ENCODE data around the gene MYO6. TPM values are rescaled to one million over a fixed set of nuclear protein-coding genes. Genes with fewer than 3 reads are reported as not detected.

MYO6 gene
- total and polyA plus RNA-seq, 2 of the 8 experiments (the other 6 are each of a cell fraction or from before 2014, with no cell fraction given), result 8.3 to 21.9 TPM

- Histone ChIP-seq H3K79me1 (ENCODE audit: low read depth, low read length) (no peaks in the 10 kb centered on the region), H3K9me3 (ENCODE audit: insufficient read depth in 2 of 2, low read depth in 1 of 2, low read length in 1 of 2) (no peaks in the 10 kb centered on the region), H4K5ac (ENCODE audit: insufficient read length, low read depth, low read length) (no peak overlapping the region), H2AK5ac (ENCODE audit: low read depth, low read length) (no peak overlapping the region), H4K20me1 (replicated peaks in 1 of 2; ENCODE audit: control insufficient read depth in 1 of 2, insufficient read depth in 2 of 2, low read length in 2 of 2) (no peaks in the 10 kb centered on the region), H2AFZ (ENCODE audit: low read length) (no peak overlapping the region), H3K56ac (replicated peaks; ENCODE audit: insufficient read length, low read depth, low read length) (no peak overlapping the region), H2BK12ac (ENCODE audit: low read depth, low read length) (no peak overlapping the region), H3K4me3 (ENCODE audit: extremely low read depth in 1 of 4, insufficient read depth in 2 of 4, low read depth in 3 of 4, low read length in 4 of 4) (no peak overlapping the region), H3K4me1 (replicated peaks in 1 of 4; ENCODE audit: control insufficient read depth in 3 of 4, insufficient read depth in 4 of 4, low read length in 3 of 4) (peaks cover 0 to 3% (median 0%) of the 10 kb centered on the region in 4 experiments; a peak in 1 of 7 replicates), H3K14ac (ENCODE audit: insufficient read length) (no peak overlapping the region), H3K23ac (ENCODE audit: insufficient read length) (no peak overlapping the region), H3K23me2 (ENCODE audit: low read depth, low read length) (no peaks in the 10 kb centered on the region), H2BK5ac (ENCODE audit: low read depth, low read length) (no peak overlapping the region), H3K9ac (replicated peaks in 1 of 4; ENCODE audit: extremely low read depth in 1 of 4, low read depth in 3 of 4, low read length in 3 of 4) (no peak overlapping the region; a peak in 1 of 7 replicates), H3K36me3 (ENCODE audit: control insufficient read depth in 2 of 4, insufficient read depth in 4 of 4, low read length in 3 of 4) (no peaks in the 10 kb centered on the region), H2BK120ac (replicated peaks; ENCODE audit: low read depth, low read length) (no peak overlapping the region), H4K91ac (replicated peaks; ENCODE audit: insufficient read length, low read length) (no peak overlapping the region), H2BK20ac (ENCODE audit: low read length) (no peak overlapping the region), H3K18ac (ENCODE audit: extremely low read depth, low read length) (no peak overlapping the region), H3K79me2 (ENCODE audit: control insufficient read depth in 1 of 2, insufficient read depth in 2 of 2, low read length in 2 of 2) (no peaks in the 10 kb centered on the region), H3K27ac (ENCODE audit: low read depth, low read length) (no peak overlapping the region), H2BK15ac (ENCODE audit: low read length) (no peak overlapping the region), H3K27me3 (replicated peaks in 1 of 4; ENCODE audit: control insufficient read depth in 3 of 4, extremely low read depth in 1 of 4, insufficient read depth in 3 of 4, low read length in 3 of 4) (no peaks in the 10 kb centered on the region), H3K4ac (replicated peaks; ENCODE audit: insufficient read length, low read depth, low read length) (no peak overlapping the region), H4K8ac (ENCODE audit: extremely low read depth, insufficient read depth, low read length) (no peak overlapping the region), H3K4me2 (ENCODE audit: insufficient read depth in 1 of 2, low read depth in 2 of 2, low read length in 2 of 2) (no peak overlapping the region)
- ChIA-PET CTCF (ENCODE audit: partially characterized antibody) (interaction anchor here (0.6 to 3.7 kb wide), 4 partner anchors 34 to 1207 kb away, joined by 3 to 24 read pairs (median 3); no protein-coding TSS in a partner anchor), POLR2A (ENCODE audit: partially characterized antibody) (no interaction called here)
- no peak for FAIRE-seq
- WGBS, 2 experiments (ENCODE audit: extremely low coverage in 1 of 2, insufficient coverage in 1 of 2, insufficient read length in 1 of 2, insufficient replicate concordance in 2 of 2, low coverage in 1 of 2, low lambda C conversion rate in 2 of 2, missing lambda C conversion rate in 1 of 2), result 73% methylated on average over 5 of the region's 5 CpGs; no CpG with 5 or more reads in 1 of the 2 experiments
- no peak for DNase-seq (ENCODE audit: low read depth in 1 of 2, low spot score in 2 of 2)
- TF ChIP-seq USF2 (IDR thresholded peaks at IDR 0.05; ENCODE audit: low read length), result no peak
- no peak for TF ChIP-seq EGR1 (IDR thresholded peaks at IDR 0.05; ENCODE audit: borderline replicate concordance, low read depth, low read length)
- TF ChIP-seq EP300 (IDR thresholded peaks at IDR 0.05; ENCODE audit: borderline replicate concordance in 1 of 2, low read depth in 2 of 2, low read length in 2 of 2), result no peak
- no peak for TF ChIP-seq MAX (IDR thresholded peaks at IDR 0.05)
- TF ChIP-seq ASH2L (IDR thresholded peaks at IDR 0.05; ENCODE audit: low read length), result no peak
- no peak for TF ChIP-seq POLR2AphosphoS5 (IDR thresholded peaks at IDR 0.05; ENCODE audit: low read depth, low read length)
Measured at GRCh38 chr6:75926293-75927168, 177.5 kb downstream of the MYO6 start.

All from H1 (cell line).